OCI-LY1 (cell line): ENCODE measurements around the gene ARAP1.

ENCODE experiments used
- CTCF ChIP-seq: fragments of 200-600 bp; sonication (generic), shearing (Covaris generic); IDR thresholded peaks from 2 replicates; pipeline ENCODE4 v1.5.1; 2017; ENCODE audit warnings: mild to moderate bottlenecking, antibody characterized with exemption, low read length, moderate library complexity, mixed read lengths
- EZH2 ChIP-seq: fragments of 200-600 bp; sonication (generic), shearing (Covaris generic); IDR thresholded peaks from 2 replicates; pipeline ENCODE4 v1.8.0; 2017; ENCODE audit warnings: borderline replicate concordance, mixed run types, mild to moderate bottlenecking, antibody characterized with exemption, low read length, moderate library complexity, mixed read lengths

- TF ChIP-seq CTCF (no peak), EZH2 (no peak)
These were observed 69.4 kb downstream of the ARAP1 start for GRCh38 chr11:72682858-72683243.
